Body of pancreas (tissue), 4 donors: ENCODE results near the gene GLB1L2. TPM values are rescaled to one million over a fixed set of nuclear protein-coding genes. Genes with fewer than 3 reads are reported as not detected.

Experiments used
- ATAC-seq: fragments of 150-250 bp; one replicate; pipeline ENCODE4 v1.9.1; 2016
- DNase-seq, 4 donors: peaks; one replicate each; pipeline ENCODE4 v3.0.0-alpha.2; 2019
- H3K27ac ChIP-seq, 4 donors: fragments of 200-600 bp; sonication (generic); 1 replicate in 3 of 4; 2 replicates in 1 of 4; pipeline versions ENCODE4 v1.5.1 to v1.6.1; 2016 to 2019; ENCODE audit warnings: mild to moderate bottlenecking in 1 of 4, mixed read lengths in 1 of 4, moderate library complexity in 1 of 4
- H3K27me3 ChIP-seq, 2 donors: fragments of 200-600 bp; sonication (generic); one replicate each; pipeline ENCODE4 v1.6.0; 2016; ENCODE audit warnings: mild to moderate bottlenecking in 1 of 2
- H3K36me3 ChIP-seq, 2 donors: fragments of 200-600 bp; sonication (generic); replicated peaks in 1 of 2; 2 replicates each; pipeline ENCODE4 v1.5.1; 2016; ENCODE audit warnings: low read depth in 2 of 2; ENCODE audit not compliant: insufficient read depth in 1 of 2
- H3K4me1 ChIP-seq: fragments of 200-600 bp; sonication (generic); one replicate; pipeline ENCODE4 v1.6.0; 2016
- H3K4me3 ChIP-seq, 2 donors: fragments of 200-600 bp; sonication (generic); 1 replicate in 1 of 2; 2 replicates in 1 of 2; pipeline ENCODE4 v1.5.1; 2016 to 2019
- H3K9me3 ChIP-seq, 3 donors: fragments of 200-600 bp; sonication (generic); 1 replicate in 2 of 3; 2 replicates in 1 of 3; pipeline ENCODE4 v1.5.1; 2016
- POLR2A ChIP-seq, 3 donors: fragments of 450-650 bp; IDR thresholded peaks; one replicate each; pipeline ENCODE4 v1.6.1; 2016; ENCODE audit warnings: antibody characterized with exemption in 3 of 3, mild to moderate bottlenecking in 2 of 3
- WGBS, 2 donors: methylation state at CpG; one replicate each; pipeline ENCODE4 v1.1.5; 2017; 5-methylcytosine and 5-hydroxymethylcytosine counted together
- intact Hi-C: fragments of 100-400 bp; cut with DNase I; formaldehyde crosslinking; loops from one replicate; pipeline ENCODE4 v1.15.1; 2023
- total RNA-seq, 2 donors: library from RNA; depleted of rRNA; stranded (reverse); fragments of >200 nt; gene quantifications; one replicate each; pipeline ENCODE4 v1.1.0, GENCODE V29; 2016
- TF ChIP-seq, protein P1 (sequence below), 7 experiments: fragments of 450-650 bp in 4 of 7; fragments of 200-600 bp in 3 of 7; sonication (generic) in 3 of 7; IDR thresholded peaks; one replicate each; pipeline ENCODE4 v1.5.1; 2016 to 2019; ENCODE audit warnings: antibody characterized with exemption in 7 of 7

GLB1L2 gene
- total RNA-seq, 2 donors from 2014 or later: 9.1 to 10.9 TPM

DNA sequence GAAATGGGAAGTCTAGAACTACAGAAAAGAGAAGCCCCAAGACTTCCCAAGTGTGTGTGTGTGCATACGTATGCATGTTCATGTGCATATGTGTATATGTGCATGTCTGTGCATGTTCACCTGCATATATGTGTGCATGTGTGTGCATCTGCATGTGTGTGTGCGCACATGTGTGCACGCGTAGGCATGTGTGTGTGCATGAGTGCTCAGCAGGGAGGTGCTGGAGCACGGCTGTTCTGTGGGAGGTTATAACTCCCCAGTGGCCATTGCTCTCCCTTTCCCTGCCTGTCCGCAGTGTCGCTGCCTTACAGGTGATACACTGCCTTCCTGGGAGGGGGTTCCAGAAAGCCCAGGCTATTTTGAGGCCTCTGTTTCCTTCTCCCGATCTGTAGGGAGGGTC is 50.5 kb downstream of the GLB1L2 start:
- no peak for ATAC-seq
- Histone ChIP-seq H3K36me3 (no peaks in the 10 kb centered on the region), H3K27ac (no peak overlapping the region), H3K4me1 (no peaks in the 10 kb centered on the region), H3K4me3 (no peak overlapping the region), H3K27me3 (no peaks in the 10 kb centered on the region), H3K9me3 (no peaks in the 10 kb centered on the region)
- no peak for DNase-seq
- intact Hi-C loops: no loop called here
- TF ChIP-seq, protein P1, sequence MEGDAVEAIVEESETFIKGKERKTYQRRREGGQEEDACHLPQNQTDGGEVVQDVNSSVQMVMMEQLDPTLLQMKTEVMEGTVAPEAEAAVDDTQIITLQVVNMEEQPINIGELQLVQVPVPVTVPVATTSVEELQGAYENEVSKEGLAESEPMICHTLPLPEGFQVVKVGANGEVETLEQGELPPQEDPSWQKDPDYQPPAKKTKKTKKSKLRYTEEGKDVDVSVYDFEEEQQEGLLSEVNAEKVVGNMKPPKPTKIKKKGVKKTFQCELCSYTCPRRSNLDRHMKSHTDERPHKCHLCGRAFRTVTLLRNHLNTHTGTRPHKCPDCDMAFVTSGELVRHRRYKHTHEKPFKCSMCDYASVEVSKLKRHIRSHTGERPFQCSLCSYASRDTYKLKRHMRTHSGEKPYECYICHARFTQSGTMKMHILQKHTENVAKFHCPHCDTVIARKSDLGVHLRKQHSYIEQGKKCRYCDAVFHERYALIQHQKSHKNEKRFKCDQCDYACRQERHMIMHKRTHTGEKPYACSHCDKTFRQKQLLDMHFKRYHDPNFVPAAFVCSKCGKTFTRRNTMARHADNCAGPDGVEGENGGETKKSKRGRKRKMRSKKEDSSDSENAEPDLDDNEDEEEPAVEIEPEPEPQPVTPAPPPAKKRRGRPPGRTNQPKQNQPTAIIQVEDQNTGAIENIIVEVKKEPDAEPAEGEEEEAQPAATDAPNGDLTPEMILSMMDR (IDR thresholded peaks at IDR 0.05): no peak
- no peak for TF ChIP-seq POLR2A (IDR thresholded peaks at IDR 0.05)
- WGBS, 2 donors: 75 to 94% methylated on average over 4 to 8 of the region's 8 CpGs

DNA sequence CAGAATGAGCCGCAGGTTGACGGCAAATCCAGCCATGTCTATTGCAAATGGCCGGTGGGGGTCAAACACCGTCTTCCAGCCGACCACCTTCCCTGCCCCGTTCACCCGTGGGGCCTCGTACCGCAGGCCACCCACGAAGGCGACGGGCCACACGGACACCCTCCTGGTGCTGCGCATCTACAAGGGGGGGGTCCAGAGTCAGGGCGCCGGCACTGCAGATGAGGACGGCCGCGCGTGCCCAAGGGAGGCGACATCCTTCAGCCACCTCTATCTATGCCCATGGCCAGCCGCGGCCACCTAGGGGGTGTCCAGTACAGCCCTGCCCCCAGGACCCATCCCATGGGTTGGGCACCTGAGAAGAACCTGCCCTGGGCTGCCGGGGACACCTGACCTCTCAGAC is 51.0 kb downstream of the GLB1L2 start:
- H3K9me3 ChIP-seq: no peaks in the 10 kb centered on the region
- no peaks in the 10 kb centered on the region for H3K27me3 ChIP-seq
- H3K27ac ChIP-seq: no peak overlapping the region
- TF ChIP-seq POLR2A (IDR thresholded peaks at IDR 0.05): no peak
- TF ChIP-seq, protein P1 (IDR thresholded peaks at IDR 0.05): no peak
- ATAC-seq (no peak), DNase-seq (no peak)
- H3K4me3 ChIP-seq: no peak overlapping the region
- no peaks in the 10 kb centered on the region for H3K4me1 ChIP-seq
- 82 to 86% methylated on average over 7 to 24 of the region's 24 CpGs for WGBS, 2 donors
- no peaks in the 10 kb centered on the region for H3K36me3 ChIP-seq
- intact Hi-C loops: no loop called here

DNA sequence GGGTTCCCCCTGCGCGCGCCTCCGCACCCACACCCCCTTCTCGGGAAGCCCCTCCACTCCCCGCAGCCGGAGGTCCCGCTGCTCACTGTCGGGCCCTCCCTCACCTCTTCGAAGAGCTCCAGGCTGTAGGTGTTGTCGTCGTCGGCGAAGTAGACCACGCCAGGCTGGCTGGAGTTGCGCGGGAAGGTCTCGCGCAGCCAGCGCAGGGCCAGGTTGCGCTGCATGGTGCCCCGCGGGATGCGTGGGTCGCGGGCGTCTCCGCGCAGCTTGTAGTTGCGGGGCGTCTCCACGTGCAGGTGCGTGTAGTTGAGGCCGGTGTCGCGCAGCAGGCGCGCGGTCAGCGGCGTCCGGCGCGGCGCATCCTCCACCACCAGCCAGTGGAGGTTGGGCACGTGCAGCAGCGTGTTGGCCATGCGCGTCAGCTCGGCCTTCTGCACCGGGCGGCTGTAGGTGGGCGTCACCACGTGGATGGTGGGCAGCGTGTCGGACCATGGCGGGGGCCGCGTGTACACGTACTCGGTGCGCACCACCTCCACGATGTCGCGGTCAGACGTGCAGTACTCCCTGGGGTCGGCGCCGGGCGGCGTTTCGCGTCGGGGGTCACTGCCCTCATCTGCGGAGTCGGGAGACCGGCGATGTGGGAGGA is 51.9 kb downstream of the GLB1L2 start:
- intact Hi-C loops: no loop called here
- H3K36me3 ChIP-seq: no peaks in the 10 kb centered on the region
- H3K4me1 ChIP-seq: no peaks in the 10 kb centered on the region
- no peak for DNase-seq
- no peak overlapping the region for H3K27ac ChIP-seq
- no peak for ATAC-seq
- H3K4me3 ChIP-seq: no peak overlapping the region
- TF ChIP-seq POLR2A (IDR thresholded peaks at IDR 0.05): no peak
- TF ChIP-seq, protein P1 (IDR thresholded peaks at IDR 0.05): no peak
- 87 to 88% methylated on average over 33 to 71 of the region's 78 CpGs for WGBS, 2 donors
- H3K9me3 ChIP-seq: no peaks in the 10 kb centered on the region
- H3K27me3 ChIP-seq: no peaks in the 10 kb centered on the region

DNA sequence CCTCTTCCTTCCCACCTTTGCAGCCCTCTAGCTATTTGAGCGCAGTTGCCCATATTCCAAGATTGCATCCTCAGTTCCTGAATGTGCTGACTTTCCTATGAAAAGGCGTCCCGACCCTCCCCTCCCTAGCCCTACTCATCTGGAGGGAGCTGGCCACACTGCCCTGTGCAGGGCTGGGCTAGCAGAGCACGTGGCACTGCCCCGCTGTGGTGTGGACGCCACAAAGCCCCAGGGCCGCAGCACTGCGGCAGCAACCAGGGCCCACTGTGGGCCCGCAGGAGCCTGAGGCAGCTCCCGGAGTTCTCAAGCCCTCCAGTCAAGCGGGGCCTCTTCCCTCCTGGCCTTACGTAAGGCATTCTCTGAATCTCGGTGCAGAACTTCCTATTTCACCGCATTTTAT is 52.6 kb downstream of the GLB1L2 start:
- H3K4me3 ChIP-seq: no peak overlapping the region
- WGBS, 2 donors: 72 to 83% methylated on average over 11 to 14 of the region's 14 CpGs
- no peaks in the 10 kb centered on the region for H3K9me3 ChIP-seq
- H3K36me3 ChIP-seq: no peaks in the 10 kb centered on the region
- TF ChIP-seq POLR2A (IDR thresholded peaks at IDR 0.05): no peak
- TF ChIP-seq, protein P1 (IDR thresholded peaks at IDR 0.05): no peak
- H3K4me1 ChIP-seq: no peaks in the 10 kb centered on the region
- no peak overlapping the region for H3K27ac ChIP-seq
- no peaks in the 10 kb centered on the region for H3K27me3 ChIP-seq
- no peak for DNase-seq
- no peak for ATAC-seq
- intact Hi-C loops: no loop called here

DNA sequence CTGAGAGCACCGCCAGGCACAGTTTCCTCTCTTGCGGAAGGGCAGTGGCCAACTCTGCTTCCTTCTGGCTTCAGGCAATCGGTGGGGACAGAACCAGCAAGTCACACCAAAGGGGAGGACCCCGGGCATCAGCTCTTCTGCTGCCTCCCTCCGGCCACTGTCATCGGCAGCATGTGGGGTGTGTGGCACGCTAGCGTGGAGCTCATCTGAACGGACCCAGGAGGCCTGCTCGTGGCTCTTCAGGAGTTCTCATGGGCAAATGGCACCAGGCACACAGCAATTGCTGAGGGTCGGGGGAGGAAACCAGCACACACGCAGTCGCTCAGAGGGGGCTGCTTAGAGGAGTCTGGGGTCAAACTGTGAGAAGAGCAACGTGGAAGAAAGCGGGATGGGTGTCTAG is 53.4 kb downstream of the GLB1L2 start:
- TF ChIP-seq POLR2A (IDR thresholded peaks at IDR 0.05): no peak
- TF ChIP-seq, protein P1 (IDR thresholded peaks at IDR 0.05): no peak
- no peaks in the 10 kb centered on the region for H3K4me1 ChIP-seq
- H3K27me3 ChIP-seq: no peaks in the 10 kb centered on the region
- no peaks in the 10 kb centered on the region for H3K9me3 ChIP-seq
- intact Hi-C loops: no loop called here
- H3K36me3 ChIP-seq: no peaks in the 10 kb centered on the region
- H3K4me3 ChIP-seq: no peak overlapping the region
- 67 to 76% methylated on average over 10 to 15 of the region's 15 CpGs for WGBS, 2 donors
- DNase-seq (no peak), ATAC-seq (no peak)
- no peak overlapping the region for H3K27ac ChIP-seq
